GM12864 (cell line): Measurements from ENCODE around the gene TCERG1L.

Experiments used
- DNase-seq: peaks from one replicate; pipeline ENCODE4 v3.0.0-alpha.2; 2011; ENCODE audit warnings: low read depth
- H3K4me3 ChIP-seq: 2 replicates; pipeline ENCODE4 v1.5.1; 2011; ENCODE audit warnings: mild to moderate bottlenecking, low read depth, low read length, control low read depth
- TF ChIP-seq, protein P1 (sequence below): IDR thresholded peaks from 2 replicates; pipeline ENCODE4 v1.5.1; 2011; ENCODE audit warnings: low read depth, mild to moderate bottlenecking, moderate library complexity, low read length, control low read depth, inconsistent platforms; ENCODE audit errors: missing control alignments

The TCERG1L gene

DNA sequence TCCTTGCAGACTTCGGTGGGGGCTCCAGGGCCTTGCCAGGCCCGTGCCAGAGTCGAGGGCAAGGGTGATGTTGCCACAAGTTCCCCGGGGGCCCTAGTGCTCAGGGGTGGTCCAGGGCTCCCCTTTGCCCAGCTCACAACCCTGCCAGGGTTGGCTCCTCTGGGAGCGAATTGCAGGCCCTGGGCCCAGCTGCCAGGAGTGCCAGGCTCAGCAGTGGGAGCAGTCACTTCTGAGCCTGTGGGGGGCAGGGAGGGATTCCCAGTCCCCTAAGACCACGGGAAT lies 43.8 kb downstream of the TCERG1L start:
- TF ChIP-seq, protein P1, sequence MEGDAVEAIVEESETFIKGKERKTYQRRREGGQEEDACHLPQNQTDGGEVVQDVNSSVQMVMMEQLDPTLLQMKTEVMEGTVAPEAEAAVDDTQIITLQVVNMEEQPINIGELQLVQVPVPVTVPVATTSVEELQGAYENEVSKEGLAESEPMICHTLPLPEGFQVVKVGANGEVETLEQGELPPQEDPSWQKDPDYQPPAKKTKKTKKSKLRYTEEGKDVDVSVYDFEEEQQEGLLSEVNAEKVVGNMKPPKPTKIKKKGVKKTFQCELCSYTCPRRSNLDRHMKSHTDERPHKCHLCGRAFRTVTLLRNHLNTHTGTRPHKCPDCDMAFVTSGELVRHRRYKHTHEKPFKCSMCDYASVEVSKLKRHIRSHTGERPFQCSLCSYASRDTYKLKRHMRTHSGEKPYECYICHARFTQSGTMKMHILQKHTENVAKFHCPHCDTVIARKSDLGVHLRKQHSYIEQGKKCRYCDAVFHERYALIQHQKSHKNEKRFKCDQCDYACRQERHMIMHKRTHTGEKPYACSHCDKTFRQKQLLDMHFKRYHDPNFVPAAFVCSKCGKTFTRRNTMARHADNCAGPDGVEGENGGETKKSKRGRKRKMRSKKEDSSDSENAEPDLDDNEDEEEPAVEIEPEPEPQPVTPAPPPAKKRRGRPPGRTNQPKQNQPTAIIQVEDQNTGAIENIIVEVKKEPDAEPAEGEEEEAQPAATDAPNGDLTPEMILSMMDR = no peak
- no peak overlapping the region for H3K4me3 ChIP-seq
- no peak for DNase-seq

DNA sequence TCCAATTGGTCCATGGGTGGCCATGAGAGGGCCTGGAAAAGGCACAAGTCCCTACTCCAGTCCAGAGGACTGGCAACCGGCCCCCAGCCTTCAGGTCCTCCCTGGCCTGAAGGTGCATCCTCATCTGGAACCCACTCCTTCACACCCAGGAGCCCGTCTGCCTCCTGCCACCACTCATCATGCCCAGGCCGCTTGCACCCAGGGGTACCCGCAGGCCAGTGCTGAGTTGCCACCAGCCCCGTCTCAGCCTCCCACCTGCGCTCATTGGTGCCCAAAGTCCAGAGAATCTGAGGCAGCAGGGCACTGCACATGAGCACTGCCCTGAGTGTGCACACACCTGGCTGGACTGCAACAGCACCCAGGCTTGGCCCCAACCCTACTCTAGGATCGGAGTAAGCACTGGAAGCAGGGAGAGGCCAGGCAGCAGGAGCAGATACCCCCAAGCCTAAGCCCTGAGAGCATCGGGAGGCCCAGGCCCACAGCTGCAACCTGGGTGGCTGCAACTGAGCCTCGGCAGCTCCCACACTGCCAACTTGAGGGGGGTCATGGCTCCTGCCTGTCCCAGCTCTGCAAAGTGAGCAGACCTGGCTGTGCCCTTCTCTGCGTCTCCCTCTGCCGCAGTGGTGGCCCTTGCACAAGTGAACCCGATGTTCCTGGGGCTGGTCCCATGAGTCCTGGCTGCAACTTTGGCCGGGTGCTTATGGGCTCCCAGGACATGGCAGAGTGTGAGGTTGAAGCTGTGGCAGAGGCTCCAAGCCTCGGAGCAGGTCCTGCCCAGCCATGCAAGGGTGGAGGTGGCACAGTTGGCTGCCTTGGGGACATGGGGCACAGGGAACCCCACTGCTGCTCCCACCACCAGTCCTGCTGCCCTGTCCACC lies 44.3 kb downstream of the TCERG1L start:
- no peak overlapping the region for H3K4me3 ChIP-seq
- TF ChIP-seq, protein P1 = no peak
- no peak for DNase-seq

GRCh38 chr10:131264110-131264788 lies 47.3 kb downstream of the TCERG1L start:
- TF ChIP-seq, protein P1 = no peak
- no peak for DNase-seq
- no peak overlapping the region for H3K4me3 ChIP-seq

DNA sequence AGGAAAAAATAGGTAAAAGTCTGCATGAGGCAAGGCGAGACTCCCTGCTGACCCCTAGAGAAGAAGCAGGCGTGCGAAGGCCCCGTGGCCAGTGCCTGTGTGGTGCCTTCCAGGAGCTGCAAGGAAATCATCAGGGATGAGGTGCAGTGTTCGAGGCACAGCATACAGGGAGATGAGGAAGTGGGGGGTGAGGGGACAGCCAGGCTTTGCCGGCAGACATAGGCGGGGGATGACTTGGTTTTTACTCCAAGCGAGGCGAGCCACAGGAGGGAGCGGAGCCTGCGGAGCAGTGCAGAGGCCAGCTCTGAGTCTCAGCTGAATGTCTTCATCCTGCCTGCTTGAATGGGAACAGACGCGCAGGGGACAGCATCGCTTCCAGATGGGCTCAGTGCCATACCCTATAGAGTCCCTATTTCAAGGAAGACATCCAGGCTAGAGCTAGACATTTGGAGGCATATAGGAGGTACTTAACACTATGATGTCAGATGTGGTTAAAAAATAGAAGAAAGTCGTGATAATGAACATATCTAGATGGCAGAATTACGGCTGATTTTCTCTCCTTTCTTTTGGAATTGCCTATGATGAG lies 49.5 kb downstream of the TCERG1L start:
- H3K4me3 ChIP-seq = no peak overlapping the region
- DNase-seq = no peak
- TF ChIP-seq, protein P1 = no peak

DNA sequence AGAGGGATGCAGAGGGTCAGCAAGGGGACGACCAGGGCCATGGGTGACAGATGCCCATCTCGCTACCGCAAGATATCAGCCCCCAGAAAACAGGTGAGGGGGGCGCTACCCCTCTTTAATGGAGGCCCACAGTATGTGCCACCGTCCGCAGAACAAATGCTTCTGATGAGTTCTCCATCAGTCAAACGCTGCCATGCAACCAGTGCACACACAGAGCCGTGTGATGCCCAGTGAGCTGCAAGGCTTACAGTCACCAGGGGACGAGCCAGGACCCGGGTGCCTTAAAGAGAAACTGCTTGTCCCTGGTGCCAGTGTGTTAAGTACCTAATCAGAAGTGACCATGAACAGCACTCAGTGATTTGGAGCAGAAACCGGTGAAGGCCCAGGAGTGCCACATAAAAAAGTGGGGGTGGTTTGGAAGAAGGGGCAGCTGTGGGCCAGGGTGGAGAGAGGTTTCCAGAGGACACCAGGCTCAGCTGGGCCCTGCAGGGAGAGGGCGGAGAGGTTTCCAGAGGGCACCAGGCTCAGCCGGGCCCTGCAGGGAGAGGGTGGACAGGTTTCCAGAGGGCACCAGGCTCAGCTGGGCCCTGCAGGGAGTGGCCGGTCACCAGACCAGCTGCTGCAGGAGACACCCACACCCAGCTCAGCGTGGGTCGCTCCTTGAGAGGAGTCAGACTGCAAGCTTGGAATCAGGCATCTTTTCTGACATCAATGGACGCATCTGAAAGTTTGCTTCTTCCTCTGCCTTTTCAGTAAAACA lies 50.9 kb downstream of the TCERG1L start:
- no peak for DNase-seq
- no peak overlapping the region for H3K4me3 ChIP-seq
- TF ChIP-seq, protein P1 = no peak

DNA sequence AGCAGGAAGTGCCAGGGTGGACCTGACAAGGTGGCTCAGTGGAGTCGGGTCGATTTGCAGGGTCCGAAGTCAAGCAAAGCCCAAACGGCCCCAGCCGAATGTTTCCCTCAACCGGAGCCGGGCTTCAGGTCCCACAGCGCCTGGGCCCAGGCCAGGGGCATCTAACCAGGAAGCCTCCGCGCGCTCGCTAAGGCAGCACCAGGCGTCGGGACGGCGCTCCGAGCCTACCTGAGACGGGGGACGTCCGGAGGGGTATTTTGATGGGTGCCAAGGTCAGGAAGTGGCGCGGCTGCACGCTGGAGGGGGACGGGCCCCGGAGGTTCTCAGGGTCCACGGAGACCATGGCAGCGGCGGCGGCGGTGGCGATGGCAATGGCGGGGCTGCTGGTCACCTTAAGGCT lies 51.5 kb downstream of the TCERG1L start:
- DNase-seq = no peak
- TF ChIP-seq, protein P1 = no peak
- H3K4me3 ChIP-seq = no peak overlapping the region
